WI38 (cell line): ENCODE results near the gene ZNF710.

Experiments
- H3K4me3 ChIP-seq: 2 replicates; pipeline ENCODE4 v1.5.1; 2011; ENCODE audit warnings: low read depth, mild to moderate bottlenecking, control low read depth, low read length
- CTCF ChIP-seq: IDR thresholded peaks from 2 replicates; pipeline ENCODE4 v1.5.1; 2012; ENCODE audit warnings: low read depth, mild to moderate bottlenecking, control low read depth, low read length

The ZNF710 gene

GRCh38 chr15:90084876-90085423, 83.8 kb downstream of the ZNF710 start:
- no peak overlapping the region for H3K4me3 ChIP-seq
- TF ChIP-seq CTCF: no peak

GRCh38 chr15:90085565-90085964, 84.4 kb downstream of the ZNF710 start:
- no peak for TF ChIP-seq CTCF
- H3K4me3 ChIP-seq: no peak overlapping the region

- no peak overlapping the region for H3K4me3 ChIP-seq
- peak; percentile 75 for TF ChIP-seq CTCF
Observed at GRCh38 chr15:90086868-90087268, 85.7 kb downstream of the ZNF710 start.

GRCh38 chr15:90087454-90088154, 86.5 kb downstream of the ZNF710 start:
- TF ChIP-seq CTCF: no peak
- no peak overlapping the region for H3K4me3 ChIP-seq

- no peak overlapping the region for H3K4me3 ChIP-seq
- no peak for TF ChIP-seq CTCF
Observed at GRCh38 chr15:90090226-90090848, 89.2 kb downstream of the ZNF710 start.

GRCh38 chr15:90091156-90091931, 90.2 kb downstream of the ZNF710 start:
- no peak for TF ChIP-seq CTCF
- H3K4me3 ChIP-seq: no peak overlapping the region
